ENCODE measurements around the gene UNK.

- TF ChIP-seq CTCF (IDR thresholded peaks at IDR 0.05): no peak
- no peak for TF ChIP-seq POLR2A (IDR thresholded peaks at IDR 0.05)
Measured at GRCh38 chr17:75754378-75755204, 30.0 kb upstream of the UNK start.
